IPS DF 4.7 (cell line): ENCODE results near the gene C2CD4C.
"Not testable (repeated sequence)": the region's sequence is repeated elsewhere in the genome, so short reads cannot be mapped to it uniquely, and the experiment has no call there.

ENCODE experiments used
- DNase-seq: peaks from one replicate; pipeline ENCODE4 v3.0.0-alpha.2; 2013; ENCODE audit warnings: low spot score; ENCODE audit errors: extremely low read depth

C2CD4C gene

GRCh38 chr19:438416-438958 is 29.5 kb upstream of the C2CD4C start:
- no peak for DNase-seq

- DNase-seq: no peak
Measured at GRCh38 chr19:437041-437440, 28.1 kb upstream of the C2CD4C start.

GRCh38 chr19:436413-436950 is 27.5 kb upstream of the C2CD4C start:
- no peak for DNase-seq

GRCh38 chr19:435707-436412 is 26.9 kb upstream of the C2CD4C start:
- no peak for DNase-seq

- no peak for DNase-seq
Measured at GRCh38 chr19:435056-435706, 26.2 kb upstream of the C2CD4C start.

- DNase-seq: no peak
Measured at GRCh38 chr19:434152-434960, 25.4 kb upstream of the C2CD4C start.

GRCh38 chr19:430701-431100 is 21.8 kb upstream of the C2CD4C start:
- no peak for DNase-seq

- DNase-seq: no peak
Measured at GRCh38 chr19:428149-428548, 19.2 kb upstream of the C2CD4C start.

GRCh38 chr19:427675-428074 is 18.7 kb upstream of the C2CD4C start:
- DNase-seq: not testable (repeated sequence)

- no peak for DNase-seq
Measured at GRCh38 chr19:426725-427445, 17.9 kb upstream of the C2CD4C start.

GRCh38 chr19:425056-425455 is 16.1 kb upstream of the C2CD4C start:
- DNase-seq: no peak

GRCh38 chr19:424546-424945 is 15.6 kb upstream of the C2CD4C start:
- no peak for DNase-seq

- DNase-seq: no peak
Measured at GRCh38 chr19:423691-424466, 14.9 kb upstream of the C2CD4C start.

- not testable (repeated sequence) for DNase-seq
Measured at GRCh38 chr19:422917-423226, 13.9 kb upstream of the C2CD4C start.

- no peak for DNase-seq
Measured at GRCh38 chr19:422213-422916, 13.4 kb upstream of the C2CD4C start.

GRCh38 chr19:419721-420515 is 11.0 kb upstream of the C2CD4C start:
- no peak for DNase-seq

- no peak for DNase-seq
Measured at GRCh38 chr19:418761-419671, 10.1 kb upstream of the C2CD4C start.

GRCh38 chr19:416416-416815 is 7.5 kb upstream of the C2CD4C start:
- no peak for DNase-seq
